GM10248 (cell line): ENCODE results near the gene C1RL.
"Not testable (repeated sequence)": the region's sequence is repeated elsewhere in the genome, so short reads cannot be mapped to it uniquely, and the experiment has no call there.

Source experiments
- CTCF ChIA-PET: fragments of 300-600 bp; sonication (Branson Sonifier 250); formaldehyde crosslinking; extraction: SDS; loops from one replicate; lab custom pipeline; 2021; ENCODE audit warnings: antibody characterized with exemption; lab: Yijun Ruan, JAX
- POLR2A ChIA-PET: fragments of 350-650 bp; sonication (Branson Sonifier 250); formaldehyde crosslinking; extraction: SDS; loops from one replicate; lab custom pipeline; 2020; ENCODE audit warnings: antibody characterized with exemption; lab: Yijun Ruan, JAX
- DNase-seq: peaks from one replicate; pipeline ENCODE4 v3.0.0; 2012; ENCODE audit errors: extremely low spot score
- TF ChIP-seq, protein P1 (sequence below): IDR thresholded peaks from 2 replicates; pipeline ENCODE4 v1.5.1; 2012; ENCODE audit warnings: mild to moderate bottlenecking, low read depth; ENCODE audit errors: extremely low read depth, missing control alignments, control extremely low read depth

The C1RL gene

DNA sequence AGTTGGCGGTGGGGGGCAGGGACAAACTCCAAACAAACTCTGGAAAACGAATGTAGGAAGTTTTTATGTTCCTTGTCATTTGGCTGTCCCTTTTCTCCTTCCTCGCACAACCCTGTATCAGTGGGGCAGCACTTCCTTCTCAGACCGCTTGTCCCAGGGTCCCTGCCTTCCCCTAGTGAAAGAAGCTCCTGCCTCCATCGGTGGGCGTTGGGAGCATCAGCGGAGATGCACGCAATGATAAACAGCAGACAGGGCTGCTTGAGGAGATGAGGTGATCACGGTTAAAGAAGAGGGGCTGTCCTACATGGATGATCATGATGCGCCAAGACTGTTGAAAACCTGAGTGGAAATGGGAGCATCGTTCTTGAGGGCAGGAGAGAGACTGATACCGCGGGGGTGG is 47.9 kb downstream of the C1RL start:
- POLR2A ChIA-PET = interaction anchor here (0.6 kb wide), 1 partner anchor 81 kb away, joined by 11 read pairs; no protein-coding TSS in a partner anchor
- TF ChIP-seq, protein P1, sequence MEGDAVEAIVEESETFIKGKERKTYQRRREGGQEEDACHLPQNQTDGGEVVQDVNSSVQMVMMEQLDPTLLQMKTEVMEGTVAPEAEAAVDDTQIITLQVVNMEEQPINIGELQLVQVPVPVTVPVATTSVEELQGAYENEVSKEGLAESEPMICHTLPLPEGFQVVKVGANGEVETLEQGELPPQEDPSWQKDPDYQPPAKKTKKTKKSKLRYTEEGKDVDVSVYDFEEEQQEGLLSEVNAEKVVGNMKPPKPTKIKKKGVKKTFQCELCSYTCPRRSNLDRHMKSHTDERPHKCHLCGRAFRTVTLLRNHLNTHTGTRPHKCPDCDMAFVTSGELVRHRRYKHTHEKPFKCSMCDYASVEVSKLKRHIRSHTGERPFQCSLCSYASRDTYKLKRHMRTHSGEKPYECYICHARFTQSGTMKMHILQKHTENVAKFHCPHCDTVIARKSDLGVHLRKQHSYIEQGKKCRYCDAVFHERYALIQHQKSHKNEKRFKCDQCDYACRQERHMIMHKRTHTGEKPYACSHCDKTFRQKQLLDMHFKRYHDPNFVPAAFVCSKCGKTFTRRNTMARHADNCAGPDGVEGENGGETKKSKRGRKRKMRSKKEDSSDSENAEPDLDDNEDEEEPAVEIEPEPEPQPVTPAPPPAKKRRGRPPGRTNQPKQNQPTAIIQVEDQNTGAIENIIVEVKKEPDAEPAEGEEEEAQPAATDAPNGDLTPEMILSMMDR = no peak
- CTCF ChIA-PET = interaction anchor here (1.6 kb wide), 1 partner anchor 9 kb away, joined by 4 read pairs; no protein-coding TSS in a partner anchor
- DNase-seq = no peak

GRCh38 chr12:7060353-7060954 is 48.6 kb downstream of the C1RL start, which contains the start of gene C1S:
TSS of gene C1S (plus strand) at chr12:7060718. CDS start at chr12:7061913, 1,195 bp downstream.
- TF ChIP-seq, protein P1 = no peak
- DNase-seq = no peak
- CTCF ChIA-PET = interaction anchor here (0.9 to 1.6 kb wide), 3 partner anchors 9 to 42 kb away, joined by 3 to 4 read pairs (median 3); partner anchors contain the start of gene LPCAT3
- POLR2A ChIA-PET = no interaction called here

DNA sequence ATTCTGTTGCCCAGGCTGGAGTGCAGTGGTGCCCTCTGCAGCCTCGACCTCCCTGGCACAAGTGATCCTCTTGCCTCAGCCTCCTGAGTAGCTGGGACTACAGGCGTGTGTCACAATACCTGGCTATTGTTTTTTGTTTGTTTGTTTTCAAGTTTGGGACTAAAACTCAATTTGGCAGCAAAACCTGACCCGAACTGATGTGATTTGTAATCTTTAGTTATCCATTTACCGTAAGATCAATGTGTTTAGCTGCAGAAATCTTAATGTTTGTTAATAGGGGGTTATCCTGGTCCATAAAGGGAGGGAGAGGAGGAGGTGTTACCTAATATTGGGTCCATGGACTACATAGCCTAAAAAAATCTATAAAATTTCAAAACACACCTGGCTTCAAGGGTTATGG is 49.2 kb downstream of the C1RL start:
- no peak for DNase-seq
- CTCF ChIA-PET = interaction anchor here (0.9 to 1.6 kb wide), 3 partner anchors 8 to 42 kb away, joined by 3 to 4 read pairs (median 3); partner anchors contain the start of gene LPCAT3
- POLR2A ChIA-PET = interaction anchor here (0.5 kb wide), 1 partner anchor 47 kb away, joined by 5 read pairs; no protein-coding TSS in a partner anchor
- TF ChIP-seq, protein P1 = no peak

- CTCF ChIA-PET = no interaction called here
- DNase-seq = no peak
- TF ChIP-seq, protein P1 = no peak
- POLR2A ChIA-PET = no interaction called here
These were observed 50.1 kb downstream of the C1RL start for GRCh38 chr12:7058850-7059395.

- CTCF ChIA-PET = interaction anchor here (1.1 to 2.2 kb wide), 3 partner anchors 10 to 45 kb away, joined by 3 to 6 read pairs (median 5); partner anchors contain the start of gene C1R
- POLR2A ChIA-PET = no interaction called here
These were observed 50.7 kb downstream of the C1RL start for GRCh38 chr12:7058163-7058845.

GRCh38 chr12:7055736-7056135 is 53.3 kb downstream of the C1RL start:
- DNase-seq, POLR2A ChIA-PET: not testable (repeated sequence)
- CTCF ChIA-PET = interaction anchor here (0.8 to 1.6 kb wide), 4 partner anchors 11 to 37 kb away, joined by 3 to 4 read pairs (median 3); no protein-coding TSS in a partner anchor

More at GRCh38 chr12:7058163-7058845, 50.7 kb downstream of the C1RL start:
- TF ChIP-seq, protein P1 = no peak
- no peak for DNase-seq
